HEK293 (cell line): Measurements from ENCODE around the gene NAALADL2.

ENCODE experiments used
- CTCF ChIA-PET: fragments of 350-600 bp; formaldehyde crosslinking; extraction: SDS; loops from one replicate; lab custom pipeline; 2021; ENCODE audit warnings: antibody characterized with exemption; lab: Yijun Ruan, JAX
- POLR2A ChIA-PET: fragments of 300-600 bp; formaldehyde crosslinking; extraction: SDS; loops from one replicate; lab custom pipeline; 2020; ENCODE audit warnings: antibody characterized with exemption, inconsistent platforms; lab: Yijun Ruan, JAX
- H3K27ac ChIP-seq: fragments of 200-500 bp; sonication (Bioruptor generic); 2 replicates; pipeline ENCODE4 v1.5.1; 2014; ENCODE audit warnings: low read depth, low read length, control low read depth, inconsistent platforms; ENCODE audit errors: extremely low read depth
- H3K36me3 ChIP-seq, 2 experiments: fragments of 200-500 bp in 1 of 2; sonication (Bioruptor generic) in 1 of 2; 1 replicate in 1 of 2; 2 replicates in 1 of 2; pipeline ENCODE4 v1.5.1; 2014 to 2017; ENCODE audit warnings: inconsistent platforms in 2 of 2, low read length in 2 of 2; ENCODE audit not compliant: control insufficient read depth in 2 of 2, insufficient read depth in 1 of 2
- H3K4me1 ChIP-seq: fragments of 200-500 bp; sonication (Bioruptor generic); 2 replicates; pipeline ENCODE4 v1.5.1; 2014; ENCODE audit warnings: mild to moderate bottlenecking, low read length, inconsistent platforms; ENCODE audit not compliant: control insufficient read depth, insufficient read depth
- H3K4me3 ChIP-seq: 2 replicates; pipeline ENCODE4 v1.5.1; 2011; ENCODE audit warnings: low read depth, mild to moderate bottlenecking, control low read depth, low read length, moderate library complexity
- H3K9me3 ChIP-seq: fragments of 200-500 bp; sonication (Bioruptor generic); 2 replicates; pipeline ENCODE4 v1.5.1; 2014; ENCODE audit warnings: low read depth, low read length, inconsistent platforms; ENCODE audit not compliant: control insufficient read depth, insufficient read depth
- BCL11A ChIP-seq: fragments of 450-650 bp; formaldehyde crosslinking; IDR thresholded peaks from 2 replicates; pipeline ENCODE4 v1.5.1; 2016; ENCODE audit warnings: low read depth, missing biosample characterization, missing genetic modification characterization
- GLI2 ChIP-seq: fragments of 450-650 bp; formaldehyde crosslinking; IDR thresholded peaks from 2 replicates; pipeline ENCODE4; 2017; ENCODE audit warnings: missing biosample characterization, missing genetic modification characterization, low read depth, borderline replicate concordance
- GLI4 ChIP-seq: fragments of 450-650 bp; formaldehyde crosslinking; IDR thresholded peaks from 2 replicates; pipeline ENCODE4 v1.5.1; 2016; ENCODE audit warnings: missing biosample characterization, missing genetic modification characterization
- GLIS2 ChIP-seq: fragments of 450-650 bp; formaldehyde crosslinking; IDR thresholded peaks from 2 replicates; pipeline ENCODE4 v1.5.1; 2016; ENCODE audit warnings: missing biosample characterization, missing genetic modification characterization
- HOXA7 ChIP-seq: sonication (generic); formaldehyde crosslinking; IDR thresholded peaks from 2 replicates; pipeline ENCODE4 v1.8.1; 2022; ENCODE audit warnings: missing genetic modification reagents, borderline replicate concordance
- KLF16 ChIP-seq: fragments of 450-650 bp; formaldehyde crosslinking; IDR thresholded peaks from 2 replicates; pipeline ENCODE4 v1.5.1; 2017; ENCODE audit warnings: missing biosample characterization, missing genetic modification characterization
- KLF7 ChIP-seq: fragments of 450-650 bp; formaldehyde crosslinking; IDR thresholded peaks from 2 replicates; pipeline ENCODE4 v1.5.1; 2016; ENCODE audit warnings: missing biosample characterization, missing genetic modification characterization, borderline replicate concordance
- TCF7L2 ChIP-seq: IDR thresholded peaks from 2 replicates; pipeline ENCODE4 v1.6.1; 2011; ENCODE audit warnings: low read depth, mild to moderate bottlenecking, inconsistent platforms, low read length, moderate library complexity, borderline replicate concordance
- ZBTB26 ChIP-seq: fragments of 450-650 bp; formaldehyde crosslinking; optimal IDR thresholded peaks from 2 replicates; pipeline ENCODE3; 2016; ENCODE audit warnings: missing biosample characterization, mild to moderate bottlenecking, missing genetic modification characterization
- ZBTB48 ChIP-seq: fragments of 450-650 bp; formaldehyde crosslinking; IDR thresholded peaks from 2 replicates; pipeline ENCODE4 v1.5.1; 2016; ENCODE audit warnings: missing biosample characterization, missing genetic modification characterization
- ZNF133 ChIP-seq: fragments of 450-650 bp; formaldehyde crosslinking; IDR thresholded peaks from 2 replicates; pipeline ENCODE4 v1.5.1; 2016; ENCODE audit warnings: missing biosample characterization, missing genetic modification characterization
- ZNF202 ChIP-seq: fragments of 450-650 bp; formaldehyde crosslinking; IDR thresholded peaks from 2 replicates; pipeline ENCODE4 v1.5.1; 2016; ENCODE audit warnings: missing biosample characterization, missing genetic modification characterization, borderline replicate concordance
- ZNF23 ChIP-seq: fragments of 450-650 bp; formaldehyde crosslinking; IDR thresholded peaks from 2 replicates; pipeline ENCODE4 v1.5.1; 2016; ENCODE audit warnings: missing biosample characterization, missing genetic modification characterization, borderline replicate concordance
- ZNF311 ChIP-seq: fragments of 450-650 bp; formaldehyde crosslinking; IDR thresholded peaks from 2 replicates; pipeline ENCODE4 v1.5.1; 2017; ENCODE audit warnings: missing biosample characterization, missing genetic modification characterization, borderline replicate concordance
- ZNF521 ChIP-seq: fragments of 450-650 bp; formaldehyde crosslinking; IDR thresholded peaks from 2 replicates; pipeline ENCODE4 v1.5.1; 2017; ENCODE audit warnings: missing biosample characterization, mild to moderate bottlenecking, missing genetic modification characterization
- ZNF621 ChIP-seq: fragments of 450-650 bp; formaldehyde crosslinking; IDR thresholded peaks from 2 replicates; pipeline ENCODE4 v1.5.1; 2017; ENCODE audit warnings: missing biosample characterization, missing genetic modification characterization
- ZNF623 ChIP-seq: fragments of 450-650 bp; formaldehyde crosslinking; IDR thresholded peaks from 2 replicates; pipeline ENCODE4 v1.5.1; 2016; ENCODE audit warnings: missing biosample characterization, missing genetic modification characterization
- ZNF660 ChIP-seq: fragments of 450-650 bp; IDR thresholded peaks from 2 replicates; pipeline ENCODE4 v1.5.1; 2018; ENCODE audit warnings: missing biosample characterization, mild to moderate bottlenecking, missing genetic modification characterization
- ZNF677 ChIP-seq: fragments of 450-650 bp; IDR thresholded peaks from 2 replicates; pipeline ENCODE4 v1.5.0; 2018; ENCODE audit warnings: missing biosample characterization, mild to moderate bottlenecking, missing genetic modification characterization, moderate library complexity
- ZNF704 ChIP-seq: fragments of 450-650 bp; formaldehyde crosslinking; IDR thresholded peaks from 2 replicates; pipeline ENCODE4 v1.5.1; 2016; ENCODE audit warnings: missing biosample characterization, missing genetic modification characterization
- ZNF747 ChIP-seq: fragments of 450-650 bp; formaldehyde crosslinking; IDR thresholded peaks from 2 replicates; pipeline ENCODE4 v1.5.1; 2016; ENCODE audit warnings: missing biosample characterization, missing genetic modification characterization
- ZNF777 ChIP-seq: fragments of 450-650 bp; formaldehyde crosslinking; IDR thresholded peaks from 2 replicates; pipeline ENCODE4 v1.5.1; 2017; ENCODE audit warnings: missing biosample characterization, missing genetic modification characterization, borderline replicate concordance
- ZNF837 ChIP-seq: fragments of 450-650 bp; formaldehyde crosslinking; IDR thresholded peaks from 2 replicates; pipeline ENCODE4 v1.5.1; 2016; ENCODE audit warnings: missing biosample characterization, missing genetic modification characterization
- TF ChIP-seq, protein P1 (sequence below): fragments of 450-650 bp; formaldehyde crosslinking; IDR thresholded peaks from 2 replicates; pipeline ENCODE4 v1.5.1; 2016; ENCODE audit warnings: missing biosample characterization, missing genetic modification characterization
- TF ChIP-seq, protein P2 (sequence below): fragments of 450-650 bp; formaldehyde crosslinking; IDR thresholded peaks from 2 replicates; pipeline ENCODE4; 2016; ENCODE audit warnings: missing biosample characterization, missing genetic modification characterization

NAALADL2 gene

DNA sequence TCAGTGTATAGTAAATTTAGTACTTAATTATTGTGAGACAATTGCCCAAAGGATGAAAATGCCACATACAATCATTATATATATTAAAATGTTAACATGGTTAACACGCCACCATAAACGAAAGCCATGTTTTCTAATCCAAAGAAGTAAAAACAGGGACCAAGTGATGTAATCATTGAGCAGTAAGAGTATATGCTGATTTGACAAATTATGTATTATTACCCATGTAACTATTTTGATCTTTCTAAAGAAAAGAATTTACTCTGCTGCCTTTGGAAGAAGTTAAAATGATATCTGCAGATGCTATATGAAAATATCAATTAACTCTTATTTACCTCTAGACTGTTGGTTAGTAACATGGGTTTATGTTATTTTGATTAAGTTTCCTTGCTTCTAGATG, 150.2 kb downstream of the NAALADL2 start (continued):
- TF ChIP-seq, protein P1, sequence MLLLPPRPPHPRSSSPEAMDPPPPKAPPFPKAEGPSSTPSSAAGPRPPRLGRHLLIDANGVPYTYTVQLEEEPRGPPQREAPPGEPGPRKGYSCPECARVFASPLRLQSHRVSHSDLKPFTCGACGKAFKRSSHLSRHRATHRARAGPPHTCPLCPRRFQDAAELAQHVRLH (tag by site-specific recombination): no peak
- TF ChIP-seq KLF7 (tag by site-specific recombination) (no peak), GLI4 (no peak), ZNF621 (tag by site-specific recombination) (no peak), ZBTB48 (tag by site-specific recombination) (no peak), BCL11A (tag by site-specific recombination) (no peak), ZNF133 (tag by site-specific recombination) (no peak), ZNF623 (tag by site-specific recombination) (no peak), ZNF704 (tag by site-specific recombination) (no peak)
- TF ChIP-seq, protein P2, sequence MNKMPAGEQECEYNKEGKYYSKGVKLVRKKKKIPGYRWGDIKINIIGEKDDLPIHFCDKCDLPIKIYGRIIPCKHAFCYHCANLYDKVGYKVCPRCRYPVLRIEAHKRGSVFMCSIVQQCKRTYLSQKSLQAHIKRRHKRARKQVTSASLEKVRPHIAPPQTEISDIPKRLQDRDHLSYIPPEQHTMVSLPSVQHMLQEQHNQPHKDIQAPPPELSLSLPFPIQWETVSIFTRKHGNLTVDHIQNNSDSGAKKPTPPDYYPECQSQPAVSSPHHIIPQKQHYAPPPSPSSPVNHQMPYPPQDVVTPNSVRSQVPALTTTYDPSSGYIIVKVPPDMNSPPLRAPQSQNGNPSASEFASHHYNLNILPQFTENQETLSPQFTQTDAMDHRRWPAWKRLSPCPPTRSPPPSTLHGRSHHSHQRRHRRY (tag by site-specific recombination): no peak

DNA sequence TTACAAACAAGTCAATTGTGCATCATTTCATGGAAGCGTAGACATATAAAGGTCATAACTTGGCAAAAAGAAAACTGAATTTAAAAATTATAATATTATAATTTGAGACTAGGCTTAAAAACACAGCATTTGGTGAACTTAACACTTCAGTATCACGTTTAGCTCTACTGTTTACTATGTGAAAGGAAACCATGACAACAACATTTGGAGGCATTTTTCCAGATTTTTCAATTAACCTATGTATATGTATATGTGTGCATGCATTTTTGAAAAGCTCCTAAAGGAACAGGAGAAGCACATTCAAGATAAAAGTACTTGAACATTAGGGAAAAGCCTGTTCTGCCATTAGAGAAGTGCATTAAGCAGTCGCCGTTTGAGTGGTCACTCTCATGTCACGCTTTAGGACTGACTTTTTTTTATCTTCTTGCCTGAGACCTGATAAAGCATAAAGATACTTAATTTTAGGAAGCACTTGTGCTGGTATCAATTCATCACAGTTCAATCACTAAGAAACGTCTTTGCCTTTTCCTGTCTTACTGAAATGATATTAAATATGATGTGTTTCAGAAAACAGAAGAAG, 156.0 kb downstream of the NAALADL2 start:
- H3K36me3 ChIP-seq: no peaks in the 10 kb centered on the region
- POLR2A ChIA-PET: no interaction called here
- TF ChIP-seq ZNF311 (no peak), KLF16 (tag by site-specific recombination) (no peak), ZNF23 (no peak), ZNF777 (tag by site-specific recombination) (no peak), ZBTB26 (tag by site-specific recombination) (no peak), ZNF677 (tag by site-specific recombination) (no peak), ZNF747 (tag by site-specific recombination) (no peak), ZNF202 (tag by site-specific recombination) (no peak), TCF7L2 (no peak), GLIS2 (tag by site-specific recombination) (no peak), BCL11A (tag by site-specific recombination) (no peak), GLI2 (tag by site-specific recombination) (no peak), HOXA7 (CRISPR knock-in tag) (no peak), ZNF521 (tag by site-specific recombination) (no peak), ZNF837 (tag by site-specific recombination) (no peak), ZNF660 (tag by site-specific recombination) (no peak)
- TF ChIP-seq, all 188 proteins: peak for 0
- no peak overlapping the region for H3K27ac ChIP-seq
- H3K9me3 ChIP-seq: no peaks in the 10 kb centered on the region
- H3K4me3 ChIP-seq: no peak overlapping the region
- CTCF ChIA-PET: no interaction called here
- H3K4me1 ChIP-seq: no peaks in the 10 kb centered on the region
